GM21786 (cell line): Measurements from ENCODE around the gene NELFCD.

ENCODE experiments used
- ATAC-seq: cut with Tn5 transposase; IDR thresholded peaks from one replicate; pipeline ENCODE4 v1.9.1; 2021; ENCODE audit not compliant: unreplicated experiment

Gene NELFCD

GRCh38 chr20:59043698-59044097 lies 62.6 kb downstream of the NELFCD start:
- no peak for ATAC-seq

GRCh38 chr20:59044295-59044694 lies 63.2 kb downstream of the NELFCD start:
- ATAC-seq: no peak
